Neural progenitor cell (in vitro differentiated cells): ENCODE data around the gene ARHGEF25. TPM values are rescaled to one million over a fixed set of nuclear protein-coding genes. Genes with fewer than 3 reads are reported as not detected.
"Not testable (repeated sequence)": the region's sequence is repeated elsewhere in the genome, so short reads cannot be mapped to it uniquely, and the experiment has no call there.

Experiments
- DNase-seq: peaks from one replicate; pipeline ENCODE4 v3.0.0-alpha.2; 2016; ENCODE audit warnings: low spot score
- H2AFZ ChIP-seq: fragments of 200-600 bp; sonication (generic); replicated peaks from 2 replicates; pipeline ENCODE4 v1.6.1; 2016; ENCODE audit warnings: antibody characterized with exemption
- H3F3A ChIP-seq: fragments of 200-600 bp; sonication (generic); 2 replicates; pipeline ENCODE4 v1.6.1; 2016; ENCODE audit warnings: antibody characterized with exemption, low read depth
- H3K27ac ChIP-seq: fragments of 200-600 bp; sonication (generic); 2 replicates; pipeline ENCODE4 v1.5.1; 2016; ENCODE audit warnings: mild to moderate bottlenecking
- H3K27me3 ChIP-seq: fragments of 200-600 bp; sonication (generic); 2 replicates; pipeline ENCODE4 v1.6.1; 2016; ENCODE audit warnings: mild to moderate bottlenecking, moderate library complexity
- H3K36me3 ChIP-seq: fragments of 200-600 bp; sonication (generic); 2 replicates; pipeline ENCODE4 v1.5.1; 2016
- H3K4me1 ChIP-seq: fragments of 200-600 bp; sonication (generic); 2 replicates; pipeline ENCODE4 v1.6.1; 2016; ENCODE audit warnings: mixed run types
- H3K4me2 ChIP-seq: fragments of 200-600 bp; sonication (generic); 2 replicates; pipeline ENCODE4 v1.6.1; 2016
- H3K4me3 ChIP-seq: fragments of 200-600 bp; sonication (generic); 2 replicates; pipeline ENCODE4 v1.5.1; 2016
- H3K79me2 ChIP-seq: fragments of 200-600 bp; sonication (generic); 2 replicates; pipeline ENCODE4 v1.6.1; 2016; ENCODE audit warnings: low read depth
- H3K9ac ChIP-seq: fragments of 200-600 bp; sonication (generic); 2 replicates; pipeline ENCODE4 v1.6.1; 2016
- H3K9me3 ChIP-seq: fragments of 200-600 bp; sonication (generic); 2 replicates; pipeline ENCODE4 v1.5.1; 2016; ENCODE audit warnings: low read depth
- H4K20me1 ChIP-seq: fragments of 200-600 bp; sonication (generic); 2 replicates; pipeline ENCODE4 v1.6.1; 2016; ENCODE audit warnings: low read depth
- H3K27ac Mint-ChIP-seq: 3 replicates; pipeline ENCODE4 v1.8.0; 2021; ENCODE audit warnings: mixed read lengths
- H3K27me3 Mint-ChIP-seq: 2 replicates; pipeline ENCODE4 v1.8.0; 2022; ENCODE audit warnings: low read depth, mild to moderate bottlenecking, inconsistent platforms, moderate library complexity, mixed read lengths; ENCODE audit not compliant: insufficient read depth
- H3K36me3 Mint-ChIP-seq: 3 replicates; pipeline ENCODE4 v1.8.0; 2021; ENCODE audit warnings: mixed read lengths
- H3K4me1 Mint-ChIP-seq: 3 replicates; pipeline ENCODE4 v1.8.0; 2021; ENCODE audit warnings: mixed read lengths
- H3K4me3 Mint-ChIP-seq: 3 replicates; pipeline ENCODE4 v1.8.0; 2021; ENCODE audit warnings: mild to moderate bottlenecking, moderate library complexity, mixed read lengths
- H3K9me3 Mint-ChIP-seq: 3 replicates; pipeline ENCODE4 v1.8.0; 2020; ENCODE audit warnings: mixed read lengths
- CTCF ChIP-seq: fragments of 200-600 bp; sonication (generic); IDR thresholded peaks from 2 replicates; pipeline ENCODE4 v1.5.1; 2017; ENCODE audit warnings: antibody characterized with exemption, mild to moderate bottlenecking
- EZH2 ChIP-seq: fragments of 200-600 bp; sonication (generic); IDR thresholded peaks from 2 replicates; pipeline ENCODE4 v1.6.1; 2017; ENCODE audit warnings: antibody characterized with exemption, mild to moderate bottlenecking, moderate library complexity
- EZH2phosphoT487 ChIP-seq: fragments of 200-600 bp; sonication (generic); IDR thresholded peaks from 2 replicates; pipeline ENCODE4 v1.6.1; 2017; ENCODE audit warnings: antibody characterized with exemption
- total RNA-seq: library from RNA; depleted of rRNA; stranded (reverse); fragments of >200 nt; gene quantifications from 2 replicates; pipeline ENCODE4 v1.2.3, GENCODE V29; 2015; ENCODE audit warnings: low replicate concordance

ARHGEF25 gene
- total RNA-seq, 1 donor from 2014 or later = 17.3 TPM

DNA sequence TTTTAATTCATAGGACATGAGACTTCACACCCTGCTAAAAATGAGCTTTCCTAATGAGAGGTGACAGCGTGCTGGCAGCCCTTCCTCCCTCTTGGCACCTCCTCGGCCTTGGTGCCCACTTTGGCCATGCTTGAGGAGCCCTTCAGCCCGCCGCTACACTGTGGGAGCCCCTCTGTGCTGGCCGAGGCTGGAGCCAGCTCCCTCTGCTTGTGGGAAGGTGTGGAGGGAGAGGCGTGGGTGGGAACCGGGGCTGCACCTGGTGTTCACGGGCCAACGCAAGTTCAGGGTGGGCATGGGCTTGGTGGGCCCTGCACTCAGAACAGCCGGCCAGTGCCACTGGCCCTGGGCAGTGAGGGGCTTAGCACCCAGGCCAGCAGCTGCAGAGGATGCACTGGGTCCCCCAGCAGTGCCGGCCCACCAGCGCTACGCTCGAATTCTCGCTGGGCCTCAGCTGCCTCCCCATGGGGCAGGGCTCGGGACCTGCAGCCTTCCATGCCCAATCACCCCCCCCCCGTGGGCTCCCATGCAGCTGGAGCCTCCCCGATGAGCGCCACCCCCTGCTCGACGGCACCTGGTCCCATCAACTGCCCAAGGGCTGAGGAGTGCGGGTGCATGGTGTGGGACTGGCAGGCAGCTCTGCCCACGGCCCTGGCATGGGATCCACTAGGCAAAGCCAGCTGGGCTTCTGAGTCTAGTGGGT lies 44.5 kb downstream of the ARHGEF25 start:
- DNase-seq = no peak
- no peak overlapping the region for H3K27ac Mint-ChIP-seq
- H3K4me1 ChIP-seq = no peaks in the 10 kb centered on the region
- no peak overlapping the region for H3K27ac ChIP-seq
- no peak overlapping the region for H2AFZ ChIP-seq
- no peaks in the 10 kb centered on the region for H3K36me3 ChIP-seq
- no peaks in the 10 kb centered on the region for H4K20me1 ChIP-seq
- H3K9me3 Mint-ChIP-seq = peaks cover 25% of the 10 kb centered on the region
- no peaks in the 10 kb centered on the region for H3K4me1 Mint-ChIP-seq
- H3K27me3 Mint-ChIP-seq = peaks cover 12% of the 10 kb centered on the region
- H3K9ac ChIP-seq = no peak overlapping the region
- no peaks in the 10 kb centered on the region for H3K79me2 ChIP-seq
- no peaks in the 10 kb centered on the region for H3K36me3 Mint-ChIP-seq
- H3K9me3 ChIP-seq = peaks cover under 1% of the 10 kb centered on the region
- no peak overlapping the region for H3K4me3 Mint-ChIP-seq
- H3K27me3 ChIP-seq = no peaks in the 10 kb centered on the region
- no peak overlapping the region for H3K4me2 ChIP-seq
- H3F3A ChIP-seq = no peaks in the 10 kb centered on the region
- no peak for TF ChIP-seq EZH2phosphoT487
- TF ChIP-seq CTCF = no peak
- TF ChIP-seq EZH2 = no peak
- H3K4me3 ChIP-seq = no peak overlapping the region

DNA sequence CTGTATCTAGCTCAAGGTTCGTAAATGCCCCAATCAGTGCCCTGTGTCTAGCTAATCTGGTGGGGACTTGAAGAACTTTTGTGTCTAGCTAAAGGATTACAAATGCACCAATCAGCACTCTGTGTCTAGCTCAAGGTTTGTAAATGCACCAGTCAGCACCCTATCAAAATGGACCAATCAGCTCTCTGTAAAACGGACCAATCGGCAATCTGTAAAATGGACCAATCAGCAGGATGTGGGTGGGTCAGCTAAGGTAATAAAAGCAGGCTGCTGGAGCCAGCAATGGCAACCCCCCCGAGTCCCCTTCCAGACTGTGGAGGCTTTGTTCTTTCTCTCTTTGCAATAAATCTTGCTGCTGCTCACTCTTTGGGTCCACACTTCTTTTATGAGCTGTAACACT lies 45.2 kb downstream of the ARHGEF25 start:
- H3K79me2 ChIP-seq, H3K4me3 Mint-ChIP-seq, H3K4me1 Mint-ChIP-seq, H3K36me3 ChIP-seq, DNase-seq, H3K27ac Mint-ChIP-seq, H3K4me1 ChIP-seq, H3K27ac ChIP-seq, H2AFZ ChIP-seq, H3F3A ChIP-seq, H3K36me3 Mint-ChIP-seq, H3K9ac ChIP-seq, H3K9me3 ChIP-seq, H3K4me2 ChIP-seq, H4K20me1 ChIP-seq, H3K27me3 ChIP-seq, H3K4me3 ChIP-seq: not testable (repeated sequence)
- H3K9me3 Mint-ChIP-seq = peaks cover 31% of the 10 kb centered on the region
- H3K27me3 Mint-ChIP-seq = peaks cover 12% of the 10 kb centered on the region

DNA sequence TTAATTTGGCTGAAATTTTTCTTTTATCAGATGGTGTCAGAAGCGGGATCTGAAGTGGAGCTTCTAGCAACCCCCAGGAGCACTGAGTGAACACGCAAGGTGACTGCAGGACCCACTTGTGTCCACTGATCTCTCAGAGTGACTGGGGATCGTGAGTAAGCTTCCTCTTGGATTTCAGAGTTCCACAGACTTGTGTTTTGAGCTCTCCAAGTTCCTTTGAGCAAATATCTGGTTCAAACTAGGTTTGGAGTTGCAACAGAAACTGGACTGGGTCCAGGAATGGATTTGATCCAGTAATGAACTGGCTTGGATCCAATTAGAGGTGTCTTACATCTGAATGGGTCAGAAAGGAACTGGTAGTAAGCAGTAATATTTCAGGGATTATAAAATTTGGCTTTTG lies 46.5 kb downstream of the ARHGEF25 start:
- H3K9me3 Mint-ChIP-seq = peaks cover 31% of the 10 kb centered on the region
- no peak overlapping the region for H3K4me3 Mint-ChIP-seq
- H3K27ac Mint-ChIP-seq = no peak overlapping the region
- H4K20me1 ChIP-seq = no peaks in the 10 kb centered on the region
- no peaks in the 10 kb centered on the region for H3K4me1 ChIP-seq
- no peak for DNase-seq
- H3F3A ChIP-seq = no peaks in the 10 kb centered on the region
- H2AFZ ChIP-seq = no peak overlapping the region
- no peak overlapping the region for H3K27ac ChIP-seq
- H3K4me2 ChIP-seq = no peak overlapping the region
- no peak overlapping the region for H3K4me3 ChIP-seq
- H3K4me1 Mint-ChIP-seq = no peaks in the 10 kb centered on the region
- no peaks in the 10 kb centered on the region for H3K36me3 ChIP-seq
- H3K9me3 ChIP-seq = peaks cover 8% of the 10 kb centered on the region
- H3K79me2 ChIP-seq = no peaks in the 10 kb centered on the region
- TF ChIP-seq CTCF (no peak), EZH2phosphoT487 (no peak), EZH2 (no peak)
- H3K36me3 Mint-ChIP-seq = no peaks in the 10 kb centered on the region
- no peaks in the 10 kb centered on the region for H3K27me3 ChIP-seq
- H3K9ac ChIP-seq = no peak overlapping the region
- H3K27me3 Mint-ChIP-seq = peaks cover 12% of the 10 kb centered on the region

DNA sequence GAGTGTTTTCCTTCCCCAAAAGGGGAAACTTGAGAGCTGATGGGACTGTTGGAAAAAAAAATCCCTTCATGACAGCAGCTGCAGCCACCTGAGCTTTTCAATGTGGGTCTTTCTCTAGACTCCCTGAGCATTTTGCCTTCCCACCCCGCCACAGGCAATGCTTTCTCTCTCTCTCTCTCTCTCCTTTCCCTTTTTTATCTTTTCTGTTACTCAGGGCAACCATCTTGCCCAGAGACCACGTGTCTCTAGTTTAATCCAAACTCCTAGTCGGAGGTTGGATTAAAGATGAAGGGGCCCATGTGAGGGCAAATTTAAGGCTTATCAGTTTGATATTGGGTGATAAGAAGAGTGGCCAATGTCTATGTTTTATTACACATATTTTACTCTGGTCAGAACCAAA lies 47.7 kb downstream of the ARHGEF25 start:
- no peak overlapping the region for H3K9ac ChIP-seq
- no peak overlapping the region for H3K27ac ChIP-seq
- DNase-seq = no peak
- no peaks in the 10 kb centered on the region for H3K4me1 ChIP-seq
- H3K9me3 Mint-ChIP-seq = peaks cover 36% of the 10 kb centered on the region
- H3K4me2 ChIP-seq = no peak overlapping the region
- H4K20me1 ChIP-seq = no peaks in the 10 kb centered on the region
- H3K27me3 ChIP-seq = no peaks in the 10 kb centered on the region
- no peaks in the 10 kb centered on the region for H3K4me1 Mint-ChIP-seq
- no peaks in the 10 kb centered on the region for H3K36me3 ChIP-seq
- no peaks in the 10 kb centered on the region for H3K36me3 Mint-ChIP-seq
- peaks cover 8% of the 10 kb centered on the region for H3K9me3 ChIP-seq
- no peaks in the 10 kb centered on the region for H3F3A ChIP-seq
- no peak for TF ChIP-seq CTCF
- TF ChIP-seq EZH2phosphoT487 = no peak
- TF ChIP-seq EZH2 = no peak
- H3K79me2 ChIP-seq = no peaks in the 10 kb centered on the region
- peaks cover 12% of the 10 kb centered on the region for H3K27me3 Mint-ChIP-seq
- no peak overlapping the region for H3K27ac Mint-ChIP-seq
- H3K4me3 ChIP-seq = no peak overlapping the region
- no peak overlapping the region for H3K4me3 Mint-ChIP-seq
- H2AFZ ChIP-seq = no peak overlapping the region
